Stimulated activated CD8-positive, alpha-beta memory T cell treated with anti-CD3 and anti-CD28 coated beads, Interleukin-12 subunit alpha, Interleukin-12 subunit beta, amount 100 ng/mL, for 1 hour (primary cell): ENCODE results near the gene CIB1.
A peak's percentile ranks its signal among the peaks of the same experiment; 100 is the strongest.
"Not testable (repeated sequence)": the region's sequence is repeated elsewhere in the genome, so short reads cannot be mapped to it uniquely, and the experiment has no call there.

ENCODE experiments used
- DNase-seq: peaks from one replicate; pipeline ENCODE4 v3.0.0-alpha.2; 2020; ENCODE audit warnings: low read depth

CIB1 gene

GRCh38 chr15:90233387-90234095 lies at the start of gene CIB1:
CIB1 (minus strand) TSS chr15:90233941; CDS start chr15:90233885, 56 bp downstream.
- peak; percentile 90 for DNase-seq

- DNase-seq: not testable (repeated sequence)
Measured at GRCh38 chr15:90281637-90282036, 47.9 kb upstream of the CIB1 start.

GRCh38 chr15:90280743-90281142 lies 47.0 kb upstream of the CIB1 start:
- DNase-seq: not testable (repeated sequence)

- not testable (repeated sequence) for DNase-seq
Measured at GRCh38 chr15:90278467-90278866, 44.7 kb upstream of the CIB1 start.

- DNase-seq: no peak
Measured at GRCh38 chr15:90271459-90272166, 37.9 kb upstream of the CIB1 start.

- DNase-seq: no peak
Measured at GRCh38 chr15:90270502-90271150, 36.9 kb upstream of the CIB1 start.

GRCh38 chr15:90268415-90268814 lies 34.7 kb upstream of the CIB1 start:
- DNase-seq: no peak

GRCh38 chr15:90266485-90266884 lies 32.7 kb upstream of the CIB1 start:
- no peak for DNase-seq

- no peak for DNase-seq
Measured at GRCh38 chr15:90266061-90266431, 32.3 kb upstream of the CIB1 start.

- DNase-seq: peak; percentile 85
Measured at GRCh38 chr15:90265271-90266060, 31.7 kb upstream of the CIB1 start, which contains the start of gene NGRN. NGRN (plus strand) TSS chr15:90265672; CDS start chr15:90265713, 41 bp downstream.

GRCh38 chr15:90264671-90265070 lies 30.9 kb upstream of the CIB1 start:
- DNase-seq: no peak

- no peak for DNase-seq
Measured at GRCh38 chr15:90262426-90262825, 28.7 kb upstream of the CIB1 start.

GRCh38 chr15:90261811-90262210 lies 28.1 kb upstream of the CIB1 start:
- DNase-seq: no peak

- not testable (repeated sequence) for DNase-seq
Measured at GRCh38 chr15:90260731-90261130, 27.0 kb upstream of the CIB1 start.

- DNase-seq: no peak
Measured at GRCh38 chr15:90259524-90259923, 25.8 kb upstream of the CIB1 start.

GRCh38 chr15:90257776-90258175 lies 24.0 kb upstream of the CIB1 start:
- DNase-seq: no peak

- DNase-seq: peak; percentile 62
Measured at GRCh38 chr15:90249203-90249863, 15.6 kb upstream of the CIB1 start, which contains the start of gene TTLL13. TTLL13 (plus strand) TSS chr15:90249556; CDS start chr15:90250631, 1,075 bp downstream.

- DNase-seq: no peak
Measured at GRCh38 chr15:90248789-90249202, 15.1 kb upstream of the CIB1 start.

- no peak for DNase-seq
Measured at GRCh38 chr15:90243943-90244639, 10.3 kb upstream of the CIB1 start.

- no peak for DNase-seq
Measured at GRCh38 chr15:90241343-90242192, 7.8 kb upstream of the CIB1 start.
